Erythroblast (primary cell): ENCODE measurements around the gene SHOX.

Experiments used
- GATA1 ChIP-seq: IDR thresholded peaks from 2 replicates; pipeline ENCODE4 v1.6.1; 2011; ENCODE audit warnings: low read depth, mild to moderate bottlenecking, control low read depth, low read length, moderate library complexity
- POLR2A ChIP-seq: IDR thresholded peaks from 2 replicates; pipeline ENCODE4 v1.6.1; 2011; ENCODE audit warnings: mild to moderate bottlenecking, low read length

DNA sequence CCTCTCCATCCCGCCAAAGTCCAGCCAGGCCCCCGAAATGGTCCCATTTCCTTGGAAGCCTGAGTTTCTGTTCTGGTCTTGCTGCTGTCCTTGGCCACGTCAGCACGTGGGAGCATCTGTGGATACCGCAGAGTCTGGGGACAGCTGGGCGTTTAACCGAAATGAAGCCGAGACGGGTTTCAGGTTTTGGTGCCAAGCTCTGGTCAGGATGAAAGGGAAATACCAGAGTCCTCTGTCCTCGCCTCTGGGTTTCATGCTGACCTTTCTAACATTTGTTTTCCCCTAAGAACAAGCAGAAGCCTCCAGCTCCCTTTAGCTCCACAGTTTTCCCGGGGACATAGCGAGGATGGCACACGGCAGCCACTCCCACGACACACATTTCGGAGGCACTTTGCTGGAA, 19.7 kb downstream of the SHOX start:
- TF ChIP-seq POLR2A (no peak), GATA1 (no peak)
